ENCODE results near the gene DENND2A.
"Not testable (repeated sequence)": the region's sequence is repeated elsewhere in the genome, so short reads cannot be mapped to it uniquely, and the experiment has no call there.

Gene DENND2A

DNA sequence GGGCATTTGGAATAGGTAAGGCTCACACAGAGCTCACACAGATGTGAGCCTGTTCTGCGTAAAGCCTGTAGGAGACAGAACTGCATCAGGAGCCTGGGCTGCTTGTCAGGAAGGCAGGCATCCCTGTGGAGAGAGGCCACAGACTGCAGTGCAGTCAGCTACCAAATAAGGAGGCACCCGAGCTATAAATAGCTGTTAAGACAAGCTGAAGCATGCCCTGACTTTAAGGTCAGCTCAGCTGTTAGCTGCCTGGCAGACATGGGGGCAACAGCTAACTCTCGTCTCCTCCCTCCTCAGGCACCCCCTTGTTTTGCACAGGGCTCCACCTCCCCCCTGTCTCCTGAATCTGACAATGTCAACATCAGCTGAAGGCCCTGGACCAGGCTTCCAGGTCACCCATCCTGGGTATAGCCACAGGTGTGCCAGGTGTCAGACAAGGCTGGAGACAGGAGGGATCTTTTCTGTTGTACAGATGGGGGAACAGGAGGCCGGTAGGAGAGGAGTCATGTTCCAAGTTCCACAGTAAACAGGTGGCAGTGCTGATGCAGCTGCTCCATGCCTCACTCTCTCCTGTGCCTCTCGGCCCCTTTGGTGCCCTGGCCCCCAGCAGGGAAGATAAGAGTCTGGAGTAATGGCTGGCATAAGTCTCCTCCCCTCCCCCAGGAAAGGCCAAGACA is 133.7 kb downstream of the DENND2A start:
- DNase-seq (ENCODE audit: low spot score): no peak

DNA sequence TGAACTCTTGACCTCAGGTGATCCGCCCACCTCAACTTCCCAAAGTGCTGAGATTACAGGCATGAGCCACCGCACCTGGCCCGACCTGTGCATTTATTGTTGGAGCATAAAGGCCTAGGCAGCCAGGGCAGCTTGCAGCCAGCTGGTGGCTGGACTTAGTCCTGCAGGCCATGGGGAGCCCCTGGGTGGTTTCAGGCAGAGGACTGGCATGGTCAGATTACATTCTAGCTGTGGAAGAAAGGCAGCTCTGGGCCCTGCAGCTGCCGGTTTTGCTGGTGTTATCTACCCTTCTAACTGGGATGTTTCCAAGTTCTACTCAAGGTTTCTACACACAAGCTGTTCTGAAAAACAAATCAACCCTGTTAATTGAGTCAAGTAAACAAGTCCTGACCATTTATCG is 138.6 kb downstream of the DENND2A start:
- DNase-seq (ENCODE audit: low spot score): no peak

DNA sequence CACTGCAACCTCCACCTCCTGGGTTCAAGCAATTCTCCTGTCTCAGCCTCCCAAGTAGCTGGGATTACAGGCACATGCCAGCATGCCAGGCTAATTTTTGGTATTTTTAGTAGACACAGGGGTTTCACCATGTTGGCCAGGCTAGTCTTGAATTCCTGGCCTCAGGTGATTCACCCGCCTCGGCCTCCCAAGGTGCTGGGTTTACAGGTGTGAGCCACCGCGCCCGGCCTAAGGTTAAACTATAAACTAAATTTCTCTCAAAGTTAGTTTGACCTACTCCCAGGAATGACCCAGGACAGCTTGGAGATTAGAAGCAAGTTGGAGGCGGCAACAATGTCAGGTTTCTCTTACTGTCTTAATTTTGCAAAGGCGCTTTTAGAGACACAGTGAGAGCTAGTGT is 142.8 kb downstream of the DENND2A start:
- DNase-seq (ENCODE audit: low spot score): not testable (repeated sequence)

DNA sequence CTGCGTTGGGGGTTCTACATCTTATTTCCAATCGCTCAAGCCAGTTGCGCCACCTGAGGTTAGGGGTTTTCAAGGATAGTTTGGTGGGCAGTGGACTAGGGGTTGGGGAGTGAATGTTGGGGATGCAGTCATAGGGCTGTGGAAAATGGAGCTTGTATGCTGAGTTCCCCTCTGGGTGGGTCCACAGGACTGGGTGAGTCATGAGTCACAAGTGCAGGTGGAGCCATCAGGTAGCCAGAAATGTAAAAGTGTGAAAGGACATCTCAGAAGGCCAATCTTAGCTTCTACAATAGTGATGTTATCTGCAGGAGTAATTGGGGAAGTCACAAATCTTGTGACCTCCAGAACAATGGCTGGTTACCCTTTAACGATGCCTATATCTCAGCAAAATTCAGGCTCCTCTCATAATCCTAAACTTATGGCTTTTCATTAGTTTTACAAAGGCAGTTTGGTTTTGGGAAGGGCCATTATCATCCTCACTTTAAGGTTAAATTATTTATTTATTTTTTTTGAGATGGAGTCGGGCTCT is 143.3 kb downstream of the DENND2A start:
- DNase-seq (ENCODE audit: low spot score): no peak

DNA sequence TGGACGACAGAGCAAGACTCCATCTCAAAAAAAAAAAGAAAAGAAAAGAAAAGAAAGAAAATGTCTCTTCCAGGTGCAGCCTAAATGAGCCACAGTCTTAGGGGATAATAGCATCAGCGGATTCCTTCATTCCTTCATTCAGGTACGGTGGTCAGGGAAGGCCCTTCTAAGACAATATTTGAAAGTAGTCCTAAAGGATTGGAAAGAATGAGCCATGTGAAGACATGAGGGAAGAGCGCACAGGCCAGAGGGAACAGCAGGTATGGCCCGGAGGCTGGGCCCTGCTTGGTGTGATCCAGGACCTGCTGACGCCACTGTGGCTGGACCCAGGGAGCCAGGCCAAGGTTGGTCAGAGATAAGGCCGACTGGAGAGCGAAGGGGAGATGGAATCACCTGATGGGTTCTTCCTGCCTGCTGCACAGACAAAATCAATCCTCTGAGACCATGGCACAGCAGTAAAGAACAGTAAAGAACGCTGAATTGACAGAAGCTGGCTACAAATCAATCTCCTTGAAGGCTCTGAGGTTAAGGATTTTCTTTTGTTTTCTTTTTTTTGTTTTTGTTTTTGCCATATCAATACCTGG is 145.0 kb downstream of the DENND2A start:
- no peak for DNase-seq (ENCODE audit: low spot score)

DNA sequence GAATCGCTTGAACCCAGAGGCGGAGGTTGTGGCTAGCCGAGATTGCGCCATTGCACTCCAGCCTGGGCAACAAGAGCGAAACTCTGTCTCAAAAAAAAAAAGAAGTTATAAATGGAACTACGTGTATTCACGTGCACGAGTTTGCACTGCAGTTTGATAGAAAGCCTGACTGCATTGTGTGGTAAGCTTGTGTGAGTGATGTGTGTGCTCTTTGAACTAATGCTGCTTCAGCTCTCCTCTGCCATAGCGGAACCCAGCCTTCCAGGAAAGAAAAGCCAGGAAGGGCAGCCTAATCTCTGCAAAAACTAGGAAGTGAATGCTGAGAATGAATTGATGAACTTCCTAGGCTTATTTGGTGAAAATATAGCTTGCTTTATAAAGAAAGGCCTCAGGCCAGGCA is 145.7 kb downstream of the DENND2A start:
- no peak for DNase-seq (ENCODE audit: low spot score)

DNA sequence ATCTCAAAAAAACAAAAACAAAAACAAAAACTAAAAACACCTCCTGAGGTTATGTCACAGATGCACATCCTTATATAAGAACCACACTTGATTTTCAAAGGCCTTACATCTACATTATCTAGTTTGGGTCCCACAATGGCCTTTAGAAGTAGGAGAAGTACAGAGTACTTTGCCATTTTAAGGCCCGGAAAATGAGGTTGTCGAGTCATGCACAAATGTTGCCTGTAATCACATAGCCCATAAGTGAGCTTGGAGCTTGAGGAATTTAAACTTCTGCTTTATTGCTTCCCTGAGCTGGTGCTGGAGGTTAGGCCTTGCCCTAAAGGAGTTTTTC is 151.6 kb downstream of the DENND2A start:
- DNase-seq (ENCODE audit: low spot score): no peak

DNA sequence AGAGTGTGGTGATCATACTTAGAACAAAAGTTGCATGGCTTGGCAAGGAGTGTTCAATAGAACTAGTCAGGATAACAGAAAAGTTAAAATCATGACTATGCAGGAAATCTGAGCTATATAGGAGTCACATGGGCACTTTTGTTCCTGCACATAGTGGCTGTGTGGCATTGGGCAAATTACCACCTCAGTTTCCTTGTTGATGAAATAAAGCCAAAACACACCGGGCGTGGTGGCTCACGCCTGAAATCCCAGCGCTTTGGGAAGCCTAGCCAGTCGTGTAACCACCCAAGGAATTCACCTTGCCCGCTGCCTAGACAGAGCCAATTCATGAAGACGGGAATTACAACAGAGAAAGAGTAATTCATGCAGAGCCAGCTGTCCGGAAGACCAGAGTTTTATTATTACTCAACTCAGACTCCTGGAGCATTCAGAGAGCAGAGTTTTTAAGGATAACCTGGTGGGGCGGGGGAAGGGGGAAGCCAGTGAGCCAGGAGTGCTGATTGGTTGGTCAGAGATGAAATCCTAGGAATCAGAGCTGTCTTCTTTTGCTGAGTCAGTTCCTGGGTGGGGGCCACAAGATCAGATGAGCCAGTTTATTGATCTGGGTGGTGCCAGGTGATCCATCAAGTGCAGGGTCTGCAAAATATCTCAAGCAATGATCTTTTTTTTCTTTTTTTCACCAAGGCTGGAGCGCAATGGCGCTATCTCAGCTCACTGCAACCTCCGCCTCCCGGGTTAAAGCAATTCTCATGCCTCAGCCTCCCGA is 154.9 kb downstream of the DENND2A start:
- no peak for DNase-seq (ENCODE audit: low spot score)

DNA sequence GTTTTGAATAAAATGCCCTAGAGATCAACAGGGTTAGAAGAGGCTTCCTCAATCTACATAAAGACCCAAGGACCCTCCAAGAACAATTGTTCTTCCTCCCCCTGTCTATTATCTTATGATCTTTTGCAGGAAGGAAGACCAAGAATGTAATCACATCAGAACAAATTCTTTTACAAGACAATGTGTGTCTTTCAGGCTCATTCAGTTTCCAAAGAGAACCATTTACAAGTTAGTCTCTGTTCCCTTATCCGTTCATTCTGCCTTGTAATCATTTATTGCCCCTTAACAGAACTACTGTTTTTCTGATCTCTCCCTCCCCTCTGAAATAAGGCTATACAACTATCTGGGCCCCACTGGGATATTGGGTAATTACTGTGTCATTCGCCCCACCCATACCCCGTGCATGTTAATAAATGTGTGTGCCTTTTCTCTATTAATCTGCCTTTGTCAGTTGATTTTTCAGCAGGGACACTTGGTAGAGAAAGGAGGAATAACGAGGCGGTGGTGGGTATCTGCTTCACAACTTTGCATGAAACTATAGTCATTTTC is 155.6 kb downstream of the DENND2A start:
- no peak for DNase-seq (ENCODE audit: low spot score)

DNA sequence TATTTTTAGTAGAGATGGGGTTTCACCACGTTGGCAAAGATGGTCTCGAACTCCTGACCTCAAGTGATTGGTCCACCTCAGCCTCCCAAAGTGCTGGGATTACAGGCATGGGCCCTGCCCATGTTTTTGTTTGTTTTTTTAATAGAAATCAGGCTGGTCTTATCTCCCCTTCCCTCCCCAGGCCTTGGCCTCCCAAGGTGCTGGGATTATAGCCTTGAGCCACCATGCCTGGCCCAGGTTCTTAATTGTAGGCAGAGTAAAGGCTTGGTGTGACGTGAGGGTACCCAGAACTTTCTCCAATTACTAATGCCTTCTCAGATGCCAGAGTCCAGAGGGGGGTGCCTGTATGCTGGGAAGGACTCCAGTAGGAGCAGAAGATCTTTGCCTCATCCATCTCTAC is 156.1 kb downstream of the DENND2A start:
- no peak for DNase-seq (ENCODE audit: low spot score)

DNA sequence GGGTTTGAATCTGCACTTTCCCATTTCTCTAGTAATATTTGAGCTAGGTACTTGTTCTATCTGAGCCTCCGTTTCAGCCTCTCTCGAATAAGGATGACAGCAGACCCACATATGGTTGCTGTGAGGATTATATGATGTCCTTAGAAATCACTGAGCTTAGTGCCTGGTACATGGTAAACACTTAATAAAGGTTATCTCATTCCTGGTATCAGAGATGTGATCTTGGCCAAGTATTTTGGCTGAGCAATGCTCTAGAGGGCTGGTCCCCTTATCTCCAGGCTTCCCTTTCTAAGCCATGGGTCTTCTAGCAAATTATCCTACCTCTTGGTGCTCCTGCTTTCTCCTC is 160.9 kb downstream of the DENND2A start:
- DNase-seq (ENCODE audit: low spot score): no peak

DNA sequence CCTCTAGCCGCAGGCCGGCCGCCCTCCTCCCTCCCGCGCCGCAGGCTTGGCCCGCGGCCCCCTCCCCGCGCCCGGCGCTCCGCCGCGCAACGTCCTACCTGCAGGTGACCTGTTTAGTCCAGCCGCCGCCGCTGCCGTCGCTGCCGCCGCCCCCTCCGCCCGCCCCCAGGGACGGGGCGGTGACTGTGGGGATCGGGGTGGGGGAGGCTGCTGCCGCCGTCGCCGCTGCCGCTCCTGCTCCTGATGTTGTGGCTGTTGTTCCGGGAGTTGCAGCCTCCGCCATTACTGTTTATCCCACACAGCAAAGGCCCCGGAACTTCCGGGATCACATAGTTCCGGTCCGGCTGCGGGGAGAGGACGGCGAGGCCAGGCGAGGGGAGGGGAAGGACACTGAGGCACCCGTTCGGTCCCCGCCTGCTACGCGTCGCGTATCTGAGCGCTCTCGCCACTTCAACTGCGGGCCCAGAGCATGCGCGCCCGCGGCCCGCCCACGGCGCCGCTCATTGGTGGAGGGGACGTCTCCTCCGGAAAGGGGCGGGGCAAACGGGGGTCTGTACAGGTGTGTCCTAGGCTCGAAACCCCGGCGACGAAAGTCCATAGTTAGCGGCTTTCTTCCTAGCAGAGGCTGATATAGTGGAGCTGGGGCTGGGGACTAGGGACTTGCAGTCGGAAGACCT is 161.4 kb downstream of the DENND2A start, which contains the start of gene MKRN1:
Gene MKRN1, minus strand, starts transcription at position 444 of the 677 bp plus-strand sequence. Its CDS starts 161 bp downstream, at position 283.
- DNase-seq (ENCODE audit: low spot score): peak; percentile 93

DNA sequence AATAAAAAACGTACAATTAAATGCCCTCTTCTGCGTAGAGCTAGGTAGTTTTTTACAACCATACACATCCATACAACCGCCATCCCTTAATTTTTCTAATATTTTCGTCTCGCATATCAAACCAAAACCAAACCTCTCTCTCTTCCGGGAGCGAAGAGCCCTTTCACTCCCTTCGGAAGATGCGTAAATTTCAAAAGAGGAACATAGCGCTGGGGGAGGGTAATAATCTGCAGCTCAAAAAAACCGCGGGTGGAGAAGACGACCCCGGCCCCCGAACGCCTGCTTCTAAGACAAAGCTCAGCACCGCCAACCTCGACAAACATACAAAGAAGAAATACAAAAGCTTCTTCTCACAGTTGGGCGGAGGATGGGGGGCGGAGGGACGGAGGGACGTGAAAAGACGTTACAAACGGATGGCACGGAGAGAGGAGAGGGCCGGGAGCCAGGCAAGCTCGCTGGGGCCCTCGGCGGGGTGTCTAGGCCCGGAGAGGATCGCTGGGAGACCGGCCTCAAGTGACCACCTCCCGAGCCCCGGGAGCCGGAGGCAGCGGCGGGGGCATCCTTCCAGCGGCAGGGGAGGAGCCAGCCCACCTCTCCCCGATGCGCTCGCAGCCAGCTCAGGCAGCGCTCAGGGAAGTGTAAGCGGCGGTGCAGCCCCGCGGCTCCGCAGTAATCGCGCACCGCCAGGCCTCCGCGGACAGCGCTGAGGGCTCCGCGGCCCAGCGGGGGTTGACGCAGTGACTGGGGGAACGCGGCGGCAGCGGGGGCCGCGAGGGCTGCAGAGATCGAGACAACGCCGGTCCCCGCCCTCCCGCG is 162.2 kb downstream of the DENND2A start:
- DNase-seq (ENCODE audit: low spot score): peak; percentile 35

DNA sequence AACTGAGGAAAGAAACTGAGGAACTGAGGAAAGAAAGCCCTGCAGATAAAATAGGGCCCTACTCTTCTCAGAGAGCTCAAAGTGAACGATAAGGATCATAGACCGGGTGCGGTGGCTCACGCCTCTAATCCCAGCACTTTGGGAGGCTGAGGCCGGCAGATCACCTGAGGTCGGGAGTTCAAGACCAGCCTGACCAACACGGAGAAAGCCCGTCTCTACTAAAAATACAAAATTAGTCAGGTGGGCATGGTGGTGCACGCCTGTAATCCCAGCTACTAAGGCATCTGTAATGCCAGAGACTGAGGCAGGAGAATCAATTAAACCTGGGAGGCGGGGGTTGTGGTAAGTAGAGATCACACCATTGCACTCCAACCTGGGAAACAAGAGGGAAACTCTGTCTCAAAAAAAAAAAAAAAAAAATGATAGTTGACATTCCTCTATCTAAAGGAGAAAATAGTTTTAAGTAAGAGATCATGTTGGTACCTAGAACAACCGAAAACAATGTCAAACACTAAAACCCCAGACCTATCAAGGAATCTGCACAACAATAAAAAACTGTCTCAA is 163.8 kb downstream of the DENND2A start:
- DNase-seq (ENCODE audit: low spot score): no peak

DNA sequence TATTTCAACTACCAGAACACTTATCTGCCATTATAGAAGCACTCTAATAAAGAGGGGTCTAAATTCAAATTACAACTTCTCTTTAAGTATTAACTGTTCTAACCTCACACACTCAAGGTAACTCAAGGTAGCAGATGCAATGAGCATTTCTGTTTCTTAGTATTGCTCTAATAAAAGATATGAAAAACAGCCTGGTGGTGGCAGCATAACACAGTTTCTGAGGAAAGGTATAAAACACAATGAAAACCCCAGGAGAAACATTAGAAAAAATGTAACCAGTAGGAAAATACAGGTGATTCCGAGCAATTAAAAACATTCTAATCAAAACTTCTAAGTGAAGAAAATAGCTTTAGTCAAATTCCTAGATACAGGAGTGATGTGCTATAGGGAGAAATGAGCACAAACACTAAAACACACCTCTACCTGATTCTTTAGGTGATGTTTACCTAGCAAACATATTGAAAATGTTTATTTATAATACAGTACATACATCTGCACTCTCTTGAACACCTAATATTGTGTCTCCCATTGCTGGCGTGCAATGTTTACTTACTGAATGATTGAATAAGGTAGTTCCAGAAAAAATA is 164.8 kb downstream of the DENND2A start:
- peak; percentile 56 for DNase-seq (ENCODE audit: low spot score)
